HG03025 (cell line): Measurements from ENCODE around the gene CIC.

Experiments used
- ATAC-seq: cut with Tn5 transposase; IDR thresholded peaks from one replicate; pipeline ENCODE4 v1.9.1; 2021; ENCODE audit warnings: mild to moderate bottlenecking, moderate library complexity; ENCODE audit not compliant: unreplicated experiment, low FRiP score

Gene CIC

GRCh38 chr19:42285988-42286348 is 16.9 kb downstream of the CIC start:
- no peak for ATAC-seq

GRCh38 chr19:42286349-42287016 is 17.4 kb downstream of the CIC start:
- ATAC-seq, result no peak

- no peak for ATAC-seq
Observed at GRCh38 chr19:42287017-42287826, 18.2 kb downstream of the CIC start.

- no peak for ATAC-seq
Observed at GRCh38 chr19:42287827-42288107, 18.7 kb downstream of the CIC start.

GRCh38 chr19:42288387-42288786 is 19.3 kb downstream of the CIC start:
- no peak for ATAC-seq

- ATAC-seq, result no peak
Observed at GRCh38 chr19:42288881-42289555, 20.0 kb downstream of the CIC start.

GRCh38 chr19:42289556-42290041 is 20.5 kb downstream of the CIC start:
- no peak for ATAC-seq

GRCh38 chr19:42290136-42290522 is 21.1 kb downstream of the CIC start:
- ATAC-seq, result no peak

- ATAC-seq, result no peak
Observed at GRCh38 chr19:42290523-42291434, 21.7 kb downstream of the CIC start.

- no peak for ATAC-seq
Observed at GRCh38 chr19:42291435-42291810, 22.4 kb downstream of the CIC start.

- no peak for ATAC-seq
Observed at GRCh38 chr19:42292042-42292960, 23.2 kb downstream of the CIC start.

GRCh38 chr19:42292963-42293362 is 23.9 kb downstream of the CIC start:
- ATAC-seq, result no peak

- no peak for ATAC-seq
Observed at GRCh38 chr19:42293540-42293939, 24.5 kb downstream of the CIC start.

- no peak for ATAC-seq
Observed at GRCh38 chr19:42293948-42294347, 24.9 kb downstream of the CIC start.

- no peak for ATAC-seq
Observed at GRCh38 chr19:42294471-42295137, 25.6 kb downstream of the CIC start.

GRCh38 chr19:42295342-42295741 is 26.3 kb downstream of the CIC start:
- no peak for ATAC-seq

- ATAC-seq, result no peak
Observed at GRCh38 chr19:42295831-42296525, 26.9 kb downstream of the CIC start.

GRCh38 chr19:42297039-42297438 is 28.0 kb downstream of the CIC start:
- no peak for ATAC-seq
